Testis (tissue), 2 donors: ENCODE measurements around the gene KIF6.

ENCODE experiments used
- POLR2A ChIP-seq: fragments of 450-650 bp; IDR thresholded peaks from one replicate; pipeline ENCODE4 v1.6.1; 2017; ENCODE audit warnings: antibody characterized with exemption, mild to moderate bottlenecking, moderate library complexity
- TF ChIP-seq, protein P1 (sequence below), 3 experiments: fragments of 450-650 bp in 2 of 3; fragments of 200-600 bp in 1 of 3; sonication (generic) in 1 of 3; IDR thresholded peaks; one replicate each; pipeline ENCODE4 v1.5.1; 2016 to 2019; ENCODE audit warnings: antibody characterized with exemption in 3 of 3, mild to moderate bottlenecking in 2 of 3, moderate library complexity in 1 of 3

DNA sequence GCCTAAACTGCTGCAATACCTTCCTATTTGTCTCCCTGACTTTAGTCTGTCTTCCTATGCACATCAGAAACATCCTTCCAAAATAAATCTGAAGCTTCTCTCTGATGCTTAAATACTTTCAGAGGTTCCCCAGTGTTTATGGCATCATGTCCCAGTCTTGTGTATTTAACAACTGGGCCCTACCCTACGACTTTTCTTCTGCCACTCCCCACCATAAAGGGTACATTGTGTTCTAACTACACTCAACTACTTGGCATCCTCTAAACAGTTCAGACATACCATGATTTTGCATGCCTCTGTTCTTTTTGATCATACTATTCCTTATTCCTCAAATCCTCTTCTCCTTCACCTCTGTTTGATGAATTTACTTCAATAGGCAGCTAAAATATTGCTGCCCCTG, 259.7 kb downstream of the KIF6 start:
- TF ChIP-seq, protein P1, sequence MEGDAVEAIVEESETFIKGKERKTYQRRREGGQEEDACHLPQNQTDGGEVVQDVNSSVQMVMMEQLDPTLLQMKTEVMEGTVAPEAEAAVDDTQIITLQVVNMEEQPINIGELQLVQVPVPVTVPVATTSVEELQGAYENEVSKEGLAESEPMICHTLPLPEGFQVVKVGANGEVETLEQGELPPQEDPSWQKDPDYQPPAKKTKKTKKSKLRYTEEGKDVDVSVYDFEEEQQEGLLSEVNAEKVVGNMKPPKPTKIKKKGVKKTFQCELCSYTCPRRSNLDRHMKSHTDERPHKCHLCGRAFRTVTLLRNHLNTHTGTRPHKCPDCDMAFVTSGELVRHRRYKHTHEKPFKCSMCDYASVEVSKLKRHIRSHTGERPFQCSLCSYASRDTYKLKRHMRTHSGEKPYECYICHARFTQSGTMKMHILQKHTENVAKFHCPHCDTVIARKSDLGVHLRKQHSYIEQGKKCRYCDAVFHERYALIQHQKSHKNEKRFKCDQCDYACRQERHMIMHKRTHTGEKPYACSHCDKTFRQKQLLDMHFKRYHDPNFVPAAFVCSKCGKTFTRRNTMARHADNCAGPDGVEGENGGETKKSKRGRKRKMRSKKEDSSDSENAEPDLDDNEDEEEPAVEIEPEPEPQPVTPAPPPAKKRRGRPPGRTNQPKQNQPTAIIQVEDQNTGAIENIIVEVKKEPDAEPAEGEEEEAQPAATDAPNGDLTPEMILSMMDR (IDR thresholded peaks at IDR 0.05): no peak
- no peak for TF ChIP-seq POLR2A
